Endometrial microvascular endothelial cells (primary cell): ENCODE measurements around the gene KLHL17. TPM values are rescaled to one million over a fixed set of nuclear protein-coding genes. Genes with fewer than 3 reads are reported as not detected.

ENCODE experiments used
- in situ Hi-C: cut with HindIII; loops from 2 replicates; pipeline ENCODE4 v1.10.0; 2017; ENCODE audit warnings: low sequenced_read_pairs, low pct_unique_long_range_greater_than_20kb; ENCODE audit errors: inconsistent ontology term
- total RNA-seq: library from RNA; depleted of rRNA; stranded (reverse); fragments of >200 nt; gene quantifications from one replicate; pipeline ENCODE4 v1.2.3, GENCODE V29; 2015; ENCODE audit errors: inconsistent ontology term

The KLHL17 gene
- total RNA-seq, 1 donor from 2014 or later: 6.1 TPM

DNA sequence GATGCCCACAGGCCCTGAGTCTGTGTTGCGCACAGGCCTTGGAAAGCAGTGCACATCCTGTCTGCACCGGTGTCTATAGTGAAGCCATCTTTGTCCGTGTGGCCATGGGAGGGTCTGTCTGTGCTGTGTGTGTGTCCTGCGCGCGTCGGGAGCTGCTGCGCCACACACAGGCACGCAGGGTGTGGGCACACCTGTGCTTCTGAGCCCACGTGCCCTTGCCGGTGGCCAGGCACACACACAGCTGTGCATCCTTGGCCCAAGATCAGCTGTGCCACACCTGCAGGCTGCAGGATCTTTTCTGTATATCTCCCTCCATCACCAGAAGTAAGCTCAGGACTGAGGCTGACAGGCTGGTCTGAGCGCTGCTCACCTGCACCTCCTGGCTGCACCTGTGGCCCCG, 39.9 kb upstream of the KLHL17 start:
- in situ Hi-C loops: no loop called here

DNA sequence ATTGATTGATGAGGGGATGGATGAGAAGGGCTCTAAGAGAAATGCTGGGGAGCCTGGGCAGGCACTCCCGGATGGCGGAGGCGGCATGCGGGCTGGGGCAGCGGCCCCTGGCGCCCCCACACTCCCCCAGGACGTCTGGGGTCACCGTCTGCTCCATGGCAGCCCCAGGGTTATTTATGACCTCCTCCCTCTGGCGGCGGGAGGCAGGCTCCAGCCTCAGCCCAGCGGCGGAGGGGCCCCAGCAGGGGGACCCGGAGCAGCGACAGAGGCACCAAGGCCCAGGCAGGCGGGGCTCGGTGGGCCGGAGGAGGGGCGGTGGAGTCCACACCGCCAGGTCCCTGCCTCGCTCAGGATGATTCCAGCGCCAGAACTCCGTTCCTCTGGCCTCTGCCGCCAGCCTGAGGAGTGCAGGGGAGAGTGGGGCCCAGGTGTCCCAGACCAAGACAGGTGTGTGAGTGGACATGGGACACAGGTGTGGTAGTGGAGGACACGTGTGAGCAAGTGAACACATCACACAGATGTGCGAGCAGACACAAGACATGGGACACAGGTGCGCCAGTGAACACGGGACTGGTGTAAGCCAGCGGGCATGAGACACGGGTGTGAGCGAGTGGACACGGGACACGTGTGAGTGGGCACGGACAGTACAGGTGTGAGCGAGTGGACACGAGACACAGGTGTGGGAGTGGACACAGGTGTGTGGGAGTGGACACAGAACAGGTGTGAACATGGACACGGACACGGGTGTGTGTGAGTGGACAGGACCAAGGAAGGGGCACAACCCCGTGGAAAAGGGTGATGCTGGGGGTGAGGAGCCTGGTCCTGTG, 39.2 kb upstream of the KLHL17 start:
- in situ Hi-C loops: no loop called here

DNA sequence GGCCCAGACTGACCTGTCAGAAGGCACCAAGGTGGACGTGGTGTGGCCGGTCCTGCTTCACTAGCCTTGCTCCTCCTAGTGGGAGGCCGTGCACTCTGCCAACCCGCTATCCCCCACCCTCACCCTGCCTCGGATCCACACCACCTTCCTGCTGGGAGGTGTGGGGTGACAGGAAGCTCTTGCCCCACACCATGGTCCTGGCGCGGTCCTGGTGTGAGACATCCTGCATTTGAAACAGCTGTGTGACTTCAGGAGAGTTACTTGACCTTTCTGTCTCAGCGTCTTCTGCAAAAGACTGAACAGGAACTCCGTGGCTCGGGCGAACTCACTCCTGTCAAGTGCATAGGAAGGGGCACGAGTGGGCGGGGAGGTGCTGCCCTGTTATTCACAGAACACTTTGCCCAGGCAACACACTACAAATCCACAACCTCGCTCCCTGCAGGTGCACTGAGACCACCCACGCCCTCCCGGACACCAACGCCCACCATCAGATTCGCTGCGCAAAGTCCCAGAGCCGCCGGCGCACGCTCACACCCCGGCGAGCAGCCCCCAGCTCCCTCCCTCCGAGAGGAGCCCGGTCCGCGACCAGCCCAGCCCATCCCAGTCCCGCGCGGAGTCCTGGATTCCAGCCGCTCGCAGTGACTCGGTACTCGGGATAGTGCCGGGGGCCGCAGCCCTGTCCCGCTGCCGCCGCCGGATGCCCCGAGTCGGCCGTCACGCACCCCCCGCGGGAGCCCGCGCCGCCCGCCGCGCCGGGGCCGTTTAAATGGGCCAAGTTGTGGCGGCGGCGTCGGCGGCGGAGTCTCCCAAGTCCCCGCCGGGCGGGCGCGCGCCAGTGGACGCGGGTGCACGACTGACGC, 37.0 kb upstream of the KLHL17 start, which contains the start of gene SAMD11:
Gene SAMD11 (plus strand): TSS at position 793 of the 860 bp plus-strand sequence. CDS start 509 bp downstream, outside the sequence.
- in situ Hi-C loops: no loop called here

DNA sequence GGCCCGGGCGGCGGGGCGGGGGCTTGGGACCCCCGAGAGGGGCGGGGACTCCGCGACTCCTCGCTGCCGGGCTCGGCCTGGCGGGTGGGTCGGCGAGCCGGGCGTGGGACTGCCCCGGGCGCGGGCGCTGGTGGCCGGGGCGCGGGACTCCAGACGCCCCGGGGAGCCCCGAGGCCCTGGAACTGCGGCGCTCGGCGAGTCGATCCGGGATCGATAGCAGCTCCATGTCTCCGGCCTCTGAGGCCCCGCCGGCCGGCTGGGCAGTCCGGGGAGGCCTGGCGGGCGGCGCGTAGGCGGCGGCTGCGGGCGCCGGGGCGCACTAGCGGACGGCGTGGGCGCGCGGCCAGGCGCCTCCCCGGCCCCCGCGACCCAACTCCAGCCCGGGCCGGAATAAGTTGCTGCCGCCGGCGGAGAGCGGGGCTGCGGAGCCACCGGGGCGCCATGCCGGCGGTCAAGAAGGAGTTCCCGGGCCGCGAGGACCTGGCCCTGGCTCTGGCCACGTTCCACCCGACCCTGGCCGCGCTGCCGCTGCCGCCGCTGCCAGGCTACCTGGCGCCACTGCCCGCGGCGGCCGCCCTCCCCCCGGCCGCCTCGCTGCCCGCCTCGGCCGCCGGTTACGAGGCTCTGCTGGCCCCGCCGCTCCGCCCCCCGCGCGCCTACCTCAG, 36.3 kb upstream of the KLHL17 start:
- in situ Hi-C loops: no loop called here

DNA sequence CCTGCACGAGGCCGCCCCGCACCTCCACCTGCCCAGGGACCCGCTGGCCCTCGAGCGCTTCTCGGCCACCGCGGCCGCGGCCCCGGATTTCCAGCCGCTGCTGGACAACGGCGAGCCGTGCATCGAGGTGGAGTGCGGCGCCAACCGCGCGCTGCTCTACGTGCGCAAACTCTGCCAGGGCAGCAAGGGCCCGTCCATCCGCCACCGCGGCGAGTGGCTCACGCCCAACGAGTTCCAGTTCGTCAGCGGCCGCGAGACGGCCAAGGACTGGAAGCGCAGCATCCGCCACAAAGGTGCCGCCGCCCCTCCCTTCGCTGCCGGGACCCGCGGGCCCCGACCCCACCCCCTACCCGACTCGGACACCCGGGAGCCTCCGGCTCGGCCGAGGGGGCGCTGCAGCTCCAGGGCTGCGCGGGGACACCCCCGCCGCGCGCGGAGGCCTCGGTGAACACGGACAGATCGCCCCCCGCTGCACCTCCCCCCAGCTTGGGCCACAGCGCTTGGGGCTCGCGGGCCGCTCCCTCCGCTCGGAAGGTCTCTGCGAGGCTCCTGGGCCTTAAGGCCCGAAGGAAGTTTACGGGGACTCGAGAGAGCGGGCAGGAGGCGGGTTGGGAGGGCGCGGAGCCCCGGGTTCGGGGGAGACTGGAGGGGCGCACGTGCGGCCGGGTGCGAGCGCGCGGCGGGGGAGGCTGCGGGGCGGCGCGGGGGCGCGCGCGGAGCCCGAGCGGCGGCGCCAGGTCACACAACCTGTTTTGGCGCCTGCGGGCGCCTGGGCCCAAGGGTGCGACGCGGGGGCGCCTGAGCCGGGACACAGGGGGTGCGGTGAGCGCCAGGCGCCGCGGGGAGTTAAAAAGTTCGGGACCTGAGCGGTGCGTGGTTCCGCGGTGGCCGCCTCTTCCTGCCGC, 35.5 kb upstream of the KLHL17 start:
- in situ Hi-C loops: no loop called here

DNA sequence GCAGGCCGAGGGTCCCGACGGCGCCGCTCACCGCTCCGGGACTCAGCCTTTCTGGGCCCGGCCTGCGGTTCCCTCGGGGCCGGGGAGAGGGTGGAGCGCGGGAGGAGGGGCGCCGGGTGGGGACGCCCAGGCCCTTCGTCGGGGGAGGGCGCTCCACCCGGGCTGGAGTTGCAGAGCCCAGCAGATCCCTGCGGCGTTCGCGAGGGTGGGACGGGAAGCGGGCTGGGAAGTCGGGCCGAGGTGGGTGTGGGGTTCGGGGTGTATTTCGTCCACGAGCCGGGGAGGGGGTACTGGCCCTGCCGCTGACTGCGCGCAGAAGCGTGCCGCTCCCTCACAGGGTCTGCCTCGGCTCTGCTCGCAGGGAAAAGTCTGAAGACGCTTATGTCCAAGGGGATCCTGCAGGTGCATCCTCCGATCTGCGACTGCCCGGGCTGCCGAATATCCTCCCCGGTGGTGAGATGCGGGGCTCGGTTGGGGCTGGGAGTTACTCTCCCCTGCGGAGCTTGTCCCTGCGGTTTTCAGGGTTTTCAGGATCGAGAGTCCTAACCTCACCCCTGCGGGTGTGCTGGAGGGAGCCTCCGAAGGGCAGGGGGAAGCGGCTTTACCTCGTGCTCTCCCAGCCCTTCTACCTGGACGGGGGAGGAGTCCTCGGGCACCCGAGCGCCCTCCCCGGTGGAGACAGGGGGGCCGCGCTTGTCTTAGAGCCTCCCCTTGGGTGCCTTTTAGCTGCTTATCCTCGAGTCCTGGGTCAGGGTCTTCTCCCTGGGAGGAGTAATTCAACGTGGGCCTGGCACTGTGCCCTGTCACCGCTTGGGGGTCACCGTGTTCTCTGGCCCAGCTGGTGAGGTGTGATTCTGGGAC, 34.6 kb upstream of the KLHL17 start:
- in situ Hi-C loops: no loop called here

DNA sequence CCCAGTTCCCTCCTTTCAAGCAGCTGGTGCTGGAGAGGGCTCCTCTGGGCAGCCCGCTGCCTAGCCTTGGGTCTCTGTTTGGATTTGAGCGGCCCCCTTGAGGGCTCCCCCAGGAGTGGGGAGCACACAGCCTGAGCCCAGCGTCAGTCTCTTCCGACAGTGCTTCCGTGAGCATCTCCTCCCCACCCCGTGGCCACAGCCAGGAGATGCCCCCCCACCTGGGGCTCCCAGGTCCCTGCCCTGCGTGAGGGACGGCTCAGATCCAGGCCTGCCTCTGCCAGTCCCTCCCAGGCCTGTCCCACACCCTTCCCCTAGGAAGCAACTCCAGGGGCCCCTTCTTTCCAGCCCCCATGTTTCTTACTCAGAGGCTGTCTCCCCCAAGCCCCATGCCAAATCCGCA, 33.1 kb upstream of the KLHL17 start:
- in situ Hi-C loops: no loop called here

DNA sequence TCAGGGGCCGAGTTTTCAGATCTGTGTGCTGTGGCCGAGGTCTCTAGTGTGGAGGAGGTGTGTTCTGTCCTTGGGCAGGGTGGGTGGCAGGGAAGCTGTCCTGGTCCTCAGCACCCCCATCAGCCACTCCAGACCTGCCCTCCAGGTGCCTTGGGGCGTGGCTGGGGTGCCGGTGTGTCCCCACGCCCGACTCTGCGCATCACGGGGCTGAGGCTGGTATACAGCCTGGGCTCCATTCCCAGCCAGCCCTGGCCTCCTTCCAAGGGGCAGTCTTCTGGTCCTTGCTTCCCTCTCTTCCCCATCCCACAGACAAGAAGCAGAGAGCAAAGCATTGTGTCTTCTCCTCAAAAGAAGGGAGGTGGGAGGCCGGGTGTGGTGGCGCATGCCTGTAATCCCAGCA, 32.6 kb upstream of the KLHL17 start:
- in situ Hi-C loops: no loop called here

DNA sequence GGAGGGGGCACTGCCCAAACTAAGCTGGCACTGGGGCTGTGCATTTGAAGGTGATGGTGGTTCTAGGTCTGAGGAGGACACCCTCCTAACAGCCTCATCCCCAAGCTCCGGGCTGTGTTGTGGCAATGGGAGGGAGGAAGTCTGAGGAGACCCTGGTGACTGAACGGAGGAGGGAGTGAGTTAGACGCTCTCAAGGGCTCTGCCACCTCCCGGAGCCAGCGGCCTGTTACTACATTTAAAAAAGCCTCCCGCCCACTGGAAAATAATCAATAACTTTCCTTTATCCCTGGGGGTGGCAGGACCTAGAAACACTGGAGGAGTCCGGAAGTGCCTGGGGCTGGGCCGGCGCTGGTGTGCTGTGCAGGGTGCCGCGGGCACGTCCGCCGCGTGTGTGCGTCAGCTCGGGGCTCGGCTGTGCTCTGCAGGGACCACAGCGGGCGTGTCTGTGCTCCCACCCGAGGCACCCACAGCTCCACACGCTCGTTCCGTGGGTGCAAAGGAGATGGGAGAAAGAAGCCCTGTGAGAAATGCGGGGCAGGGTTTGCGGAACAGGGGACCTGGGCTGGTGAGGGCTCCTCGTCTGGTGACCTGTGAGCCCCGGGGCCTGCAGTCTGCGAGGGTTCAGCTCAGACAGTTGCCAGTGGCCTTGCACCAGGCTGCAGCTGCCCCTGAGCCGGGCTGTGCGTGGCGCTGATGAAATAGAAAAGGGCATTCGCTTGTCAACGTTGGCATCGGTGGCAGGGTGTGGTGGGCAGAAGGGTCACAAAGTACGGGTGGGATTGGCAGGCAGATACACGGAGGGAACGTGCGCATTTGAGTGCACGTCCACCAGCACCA, 31.3 kb upstream of the KLHL17 start:
- in situ Hi-C loops: no loop called here

DNA sequence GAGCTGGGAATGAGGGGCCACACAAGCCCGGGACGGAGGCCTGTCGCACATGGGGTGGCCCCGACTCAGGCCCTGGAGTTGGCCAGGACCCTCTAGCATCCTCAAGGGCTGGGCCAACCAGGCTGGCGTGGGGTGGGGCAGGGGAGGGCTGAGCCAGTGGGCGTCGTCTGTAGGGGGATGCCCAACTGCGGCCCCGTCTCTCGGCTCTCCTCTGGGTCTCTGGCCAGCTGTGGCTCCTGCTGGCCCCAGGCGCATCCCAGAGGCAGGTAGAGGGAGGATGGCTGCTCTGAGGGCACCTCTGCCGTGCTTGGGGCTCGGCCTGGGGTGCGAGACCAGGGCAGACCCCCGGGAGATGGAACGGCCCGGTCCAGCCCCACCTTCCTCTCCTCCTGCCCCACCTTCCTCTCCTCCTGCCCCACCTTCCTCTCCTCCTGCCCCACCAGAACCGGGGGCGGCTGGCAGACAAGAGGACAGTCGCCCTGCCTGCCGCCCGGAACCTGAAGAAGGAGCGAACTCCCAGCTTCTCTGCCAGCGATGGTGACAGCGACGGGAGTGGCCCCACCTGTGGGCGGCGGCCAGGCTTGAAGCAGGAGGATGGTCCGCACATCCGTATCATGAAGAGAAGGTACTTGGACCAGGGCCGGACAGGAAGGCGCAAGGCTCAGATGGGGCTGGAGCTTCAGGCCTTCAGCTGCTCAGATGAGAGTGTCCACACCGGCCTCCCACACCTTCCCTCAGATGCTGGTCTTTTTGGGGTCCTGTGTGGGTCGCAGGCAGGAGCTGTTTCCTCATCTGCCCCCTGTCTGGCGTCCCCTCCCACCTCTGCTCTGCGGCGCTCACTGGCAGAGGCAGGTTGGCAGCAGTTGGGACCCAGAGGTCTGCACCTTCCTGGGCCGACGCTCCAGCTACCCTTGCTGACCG, 30.4 kb upstream of the KLHL17 start:
- in situ Hi-C loops: no loop called here

DNA sequence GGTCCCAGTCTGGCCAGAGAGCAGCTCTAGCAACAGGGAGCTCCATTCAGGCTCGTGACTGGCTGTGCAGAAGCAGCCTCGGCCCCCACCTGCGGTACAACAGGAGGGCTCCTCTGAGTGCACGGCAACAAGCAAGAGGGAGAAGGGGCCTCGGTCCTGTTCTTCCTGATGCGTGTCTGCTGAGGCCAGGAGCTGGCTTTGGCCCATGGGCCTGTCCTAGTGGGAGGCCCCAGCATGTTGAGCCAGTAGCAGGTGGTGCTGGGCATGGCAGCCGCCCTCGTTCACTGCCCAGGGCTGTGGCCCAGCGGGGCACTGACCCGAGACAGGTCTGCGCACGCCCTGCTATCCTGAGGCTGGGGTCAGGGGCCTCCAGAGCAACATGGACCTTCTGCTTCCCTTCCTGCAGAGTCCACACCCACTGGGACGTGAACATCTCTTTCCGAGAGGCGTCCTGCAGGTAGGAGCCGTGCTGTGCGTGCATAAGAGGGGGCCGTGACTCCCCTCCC, 29.7 kb upstream of the KLHL17 start:
- in situ Hi-C loops: no loop called here

DNA sequence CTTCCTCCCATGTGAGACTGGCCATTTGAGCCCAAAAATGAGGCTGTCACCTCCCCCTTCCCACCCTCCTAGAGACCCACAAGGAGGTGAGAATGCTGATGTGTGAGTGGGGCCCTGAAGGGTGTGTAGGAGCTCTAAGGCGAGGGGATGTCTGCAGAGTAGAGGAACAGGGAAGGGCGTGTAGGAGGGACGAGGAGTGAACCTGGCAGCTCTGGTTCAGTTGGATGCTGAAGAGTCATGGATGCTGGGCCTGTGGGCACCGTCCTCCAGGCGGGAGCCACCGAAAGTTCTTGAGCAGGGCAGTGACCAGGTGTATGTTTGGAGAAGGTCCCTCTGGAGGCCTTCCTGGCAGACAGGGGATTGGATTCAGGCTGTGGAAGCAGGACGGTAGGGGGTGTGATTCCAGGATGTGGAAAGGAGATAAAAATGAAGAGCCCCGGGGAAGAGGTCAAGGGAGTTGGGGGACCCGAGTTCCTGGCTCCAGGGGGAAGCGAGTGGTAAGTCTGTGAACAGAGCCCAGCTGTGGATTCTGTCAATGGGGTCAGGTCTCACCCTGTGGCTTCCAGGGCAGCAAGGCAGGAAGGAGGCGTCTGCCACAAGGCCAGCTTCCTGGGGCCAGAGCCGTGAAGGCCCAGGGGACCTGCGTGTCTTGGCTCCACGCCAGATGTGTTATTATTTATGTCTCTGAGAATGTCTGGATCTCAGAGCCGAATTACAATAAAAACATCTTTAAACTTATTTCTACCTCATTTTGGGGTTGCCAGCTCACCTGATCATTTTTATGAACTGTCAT, 28.8 kb upstream of the KLHL17 start:
- in situ Hi-C loops: no loop called here

DNA sequence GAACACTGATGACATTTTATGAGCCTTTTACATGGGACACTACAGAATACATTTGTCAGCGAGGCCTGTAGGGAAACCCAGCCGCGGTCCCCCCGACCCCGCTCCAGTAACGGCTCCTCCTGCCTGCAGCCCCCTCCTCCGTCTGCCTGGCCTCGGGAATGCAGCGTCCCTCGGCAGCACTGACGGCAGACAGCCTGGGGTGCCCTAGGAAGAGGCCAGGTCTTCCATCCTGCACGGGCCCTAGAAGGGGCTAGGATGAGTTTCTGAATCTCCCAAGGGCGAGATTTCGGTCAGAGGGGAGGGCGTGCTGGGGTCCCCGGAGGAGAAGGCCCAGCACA, 28.2 kb upstream of the KLHL17 start:
- in situ Hi-C loops: no loop called here

DNA sequence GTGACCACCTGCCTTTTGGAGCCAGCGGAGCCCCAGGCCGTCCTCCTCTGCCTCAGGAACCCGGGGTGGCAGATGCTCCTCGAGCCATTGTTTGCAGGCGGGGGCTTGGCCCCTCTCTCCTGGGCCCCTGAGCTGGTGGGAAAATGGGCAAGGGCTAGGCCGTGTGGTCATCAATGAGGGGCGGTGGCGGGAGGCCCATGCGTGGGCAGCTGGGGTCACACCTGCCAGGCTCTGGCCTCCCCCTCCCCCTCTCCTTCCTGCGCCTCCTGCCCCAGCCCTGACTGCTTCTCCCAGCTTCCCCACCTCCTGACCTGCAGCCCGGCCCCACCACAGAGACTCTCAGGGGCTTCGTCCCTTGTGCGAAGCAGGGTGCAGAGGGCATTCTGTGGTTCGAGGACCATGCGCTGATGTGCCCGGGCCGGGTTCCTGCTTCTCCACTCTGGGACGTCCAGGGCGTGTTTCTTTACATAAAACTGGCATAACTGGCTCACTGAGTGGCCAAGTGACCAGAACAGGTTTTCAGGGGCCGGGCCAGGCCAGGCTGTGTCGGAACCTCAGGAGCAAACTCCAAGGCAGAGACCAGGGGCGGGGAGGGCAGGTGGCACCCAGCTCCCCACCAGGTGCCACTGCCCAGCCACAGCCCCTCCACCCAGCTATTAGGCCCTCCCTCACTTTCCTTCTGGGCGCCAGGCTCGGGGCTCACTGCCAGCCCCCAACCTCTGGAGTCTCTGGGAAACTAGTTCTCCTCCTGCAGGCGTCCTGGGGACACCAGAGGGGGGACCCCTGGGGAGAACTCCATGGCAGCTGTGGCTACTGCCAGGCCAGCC, 27.4 kb upstream of the KLHL17 start:
- in situ Hi-C loops: no loop called here
